GM18909 (cell line): ENCODE measurements around the gene CMC2.

Source experiments
- ATAC-seq: cut with Tn5 transposase; IDR thresholded peaks from one replicate; pipeline ENCODE4 v1.9.1; 2021; ENCODE audit warnings: mild to moderate bottlenecking; ENCODE audit not compliant: unreplicated experiment, poor library complexity

Gene CMC2

DNA sequence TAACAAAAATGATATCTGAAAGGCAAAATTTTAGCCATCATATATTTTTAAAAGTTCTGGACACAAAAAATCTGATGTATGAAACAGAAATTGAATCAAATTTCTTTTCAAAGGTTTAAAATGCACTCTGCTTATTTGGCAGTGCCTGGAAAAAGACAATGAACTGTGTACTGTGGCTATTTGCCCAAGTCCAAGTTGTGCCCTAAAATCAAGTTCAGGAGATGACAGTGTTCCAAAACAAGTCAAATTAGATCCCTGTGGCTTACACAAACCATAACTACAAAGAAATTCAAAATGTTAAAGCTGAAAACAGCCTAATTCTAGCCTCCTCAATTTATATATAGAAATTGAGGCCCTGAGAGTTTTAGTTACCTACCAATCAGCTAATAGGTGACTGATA, 25.6 kb downstream of the CMC2 start:
- ATAC-seq: no peak

- ATAC-seq: no peak
These were observed 29.7 kb downstream of the CMC2 start for GRCh38 chr16:80976946-80977345.

- ATAC-seq: no peak
These were observed 31.9 kb downstream of the CMC2 start for GRCh38 chr16:80974649-80975376.

DNA sequence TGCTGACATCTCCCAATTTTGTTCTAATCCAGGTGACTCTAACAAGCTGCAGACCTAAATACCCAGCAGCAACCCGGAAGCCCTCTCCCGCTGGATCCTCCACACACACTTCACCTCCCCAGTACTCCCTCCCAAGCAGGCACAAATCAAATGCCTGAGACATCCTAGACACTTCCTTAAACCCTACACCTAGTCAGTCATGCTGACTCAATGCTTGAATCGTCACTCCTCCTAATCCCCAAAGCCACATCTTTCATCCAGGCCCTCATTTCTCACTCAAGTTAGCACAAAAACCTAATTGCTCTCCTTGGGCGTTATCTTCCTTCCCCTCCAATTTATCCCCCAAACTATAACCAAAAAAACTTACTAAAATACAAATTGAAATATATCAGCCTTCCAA, 32.7 kb downstream of the CMC2 start:
- ATAC-seq: no peak

- ATAC-seq: no peak
These were observed 34.1 kb downstream of the CMC2 start for GRCh38 chr16:80972611-80973010.

- peak; percentile 74 for ATAC-seq
These were observed 34.9 kb downstream of the CMC2 start for GRCh38 chr16:80971819-80972218.

DNA sequence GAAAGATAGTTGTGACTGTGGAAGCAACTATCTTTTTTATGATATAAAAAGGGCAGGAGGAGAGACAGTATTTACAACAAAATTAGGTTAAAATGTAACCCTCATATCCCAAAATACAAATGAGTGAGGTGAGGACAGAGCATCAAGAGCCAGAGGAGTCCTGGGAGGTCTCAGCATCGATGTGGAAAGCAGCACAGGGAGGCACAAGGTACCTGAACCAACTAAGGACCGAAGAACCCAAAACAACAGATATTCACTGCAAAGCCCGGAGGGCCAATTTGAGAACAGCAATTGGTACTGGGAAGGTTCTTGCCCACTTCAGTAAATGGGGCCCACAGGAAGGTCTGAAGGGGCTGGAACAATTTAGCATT, 37.6 kb downstream of the CMC2 start:
- no peak for ATAC-seq

DNA sequence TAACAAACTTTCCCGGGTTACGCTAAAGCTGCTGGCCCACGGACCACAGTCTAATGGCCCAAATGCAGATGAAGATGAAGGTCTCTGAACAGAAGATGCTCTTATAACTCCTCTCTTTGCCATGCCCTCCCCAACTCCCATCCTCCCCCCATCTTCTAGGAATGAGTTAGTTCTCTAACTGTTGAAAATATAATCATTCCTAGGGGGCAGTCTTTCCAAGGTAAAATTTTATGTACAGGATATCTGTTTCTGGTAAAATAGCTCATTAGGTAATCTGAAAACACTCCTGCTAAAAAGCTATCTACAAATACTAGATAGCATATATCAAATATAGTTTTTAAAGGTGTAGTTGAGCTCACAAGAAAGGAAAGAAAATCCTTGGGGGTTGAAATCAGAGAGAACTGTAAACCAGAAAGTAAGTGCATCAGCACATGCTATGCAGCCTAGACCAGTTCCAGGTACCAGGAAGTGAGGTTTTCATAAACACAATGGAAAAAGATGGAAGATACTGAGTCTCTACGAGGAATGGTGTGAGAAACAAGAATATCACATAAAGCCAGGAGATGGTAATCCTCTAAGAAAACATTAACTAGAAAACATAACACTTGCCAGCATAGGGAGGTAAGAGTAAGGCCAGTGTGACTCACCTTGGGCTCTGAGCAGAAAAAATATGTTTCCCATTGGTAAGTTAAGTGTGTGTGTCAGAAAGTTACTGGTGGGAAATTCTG, 38.1 kb downstream of the CMC2 start:
- ATAC-seq: no peak

DNA sequence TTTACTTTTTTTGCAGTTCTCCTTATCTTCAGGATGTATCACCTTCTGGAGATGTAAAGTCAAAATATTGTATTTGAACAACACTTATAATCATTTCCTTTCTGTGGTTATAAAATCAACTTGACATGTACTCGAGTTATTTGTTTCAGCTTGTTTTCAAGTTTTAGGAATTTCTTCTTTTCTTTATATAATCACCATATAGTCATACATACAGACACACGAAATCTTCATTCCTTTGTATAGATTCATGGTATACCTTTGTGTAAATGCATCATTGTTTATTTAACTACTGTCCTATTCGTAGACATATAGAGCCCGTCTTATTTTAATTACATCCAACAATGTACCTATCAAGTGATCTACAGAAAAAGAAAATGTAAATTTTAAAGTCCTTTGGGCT, 40.1 kb downstream of the CMC2 start:
- no peak for ATAC-seq

DNA sequence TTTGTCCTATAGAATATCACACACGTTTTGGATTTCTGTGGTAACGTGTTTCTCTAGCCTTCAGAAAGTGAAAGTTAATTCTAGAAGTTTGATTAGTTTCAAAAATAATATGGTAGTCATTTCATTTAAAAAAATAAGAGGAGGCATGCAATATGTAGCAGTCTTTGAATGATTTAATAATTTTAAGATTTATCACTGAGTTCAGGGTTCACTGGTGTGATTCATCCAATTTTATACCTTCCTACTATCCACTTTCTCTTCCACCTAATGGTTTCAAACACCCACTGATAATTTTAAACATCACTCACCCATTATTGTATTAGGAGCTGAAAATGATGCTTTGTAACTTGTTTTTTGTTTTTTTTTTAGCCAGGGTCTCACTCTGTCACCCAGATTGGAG, 42.3 kb downstream of the CMC2 start:
- ATAC-seq: no peak

- no peak for ATAC-seq
These were observed 43.8 kb downstream of the CMC2 start for GRCh38 chr16:80962879-80963278.

- ATAC-seq: no peak
These were observed 48.4 kb downstream of the CMC2 start for GRCh38 chr16:80958284-80958683.

GRCh38 chr16:80954985-80955384, 51.7 kb downstream of the CMC2 start:
- no peak for ATAC-seq

DNA sequence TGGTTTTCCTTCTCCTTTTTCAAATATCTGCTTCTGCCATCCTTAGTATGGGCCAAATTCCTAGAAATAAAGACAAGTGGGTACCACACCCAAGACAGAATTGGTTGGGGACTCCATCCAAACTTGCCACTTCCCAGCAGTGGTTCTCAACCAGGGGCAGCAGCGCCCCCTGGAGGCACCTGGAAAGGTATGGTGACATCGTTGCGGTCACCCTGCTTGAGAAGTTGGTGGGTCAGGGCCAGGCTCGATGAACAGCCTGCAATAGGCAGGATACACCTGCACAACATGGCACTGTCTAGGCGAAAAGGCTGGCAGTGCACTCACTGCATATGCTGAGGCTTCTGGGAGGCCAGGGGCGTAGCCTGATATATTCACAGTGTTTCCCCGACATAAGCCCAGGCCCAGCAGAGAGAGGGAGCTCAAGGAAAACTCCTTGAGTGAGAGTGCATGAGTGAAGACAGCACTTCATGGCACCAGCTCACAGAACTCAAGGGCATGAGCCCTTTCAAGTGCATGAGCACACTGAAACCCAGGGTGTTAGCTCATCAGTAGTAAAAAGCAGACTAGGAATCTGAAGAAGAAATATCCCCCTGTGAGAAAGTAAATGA, 57.7 kb downstream of the CMC2 start:
- ATAC-seq: no peak

DNA sequence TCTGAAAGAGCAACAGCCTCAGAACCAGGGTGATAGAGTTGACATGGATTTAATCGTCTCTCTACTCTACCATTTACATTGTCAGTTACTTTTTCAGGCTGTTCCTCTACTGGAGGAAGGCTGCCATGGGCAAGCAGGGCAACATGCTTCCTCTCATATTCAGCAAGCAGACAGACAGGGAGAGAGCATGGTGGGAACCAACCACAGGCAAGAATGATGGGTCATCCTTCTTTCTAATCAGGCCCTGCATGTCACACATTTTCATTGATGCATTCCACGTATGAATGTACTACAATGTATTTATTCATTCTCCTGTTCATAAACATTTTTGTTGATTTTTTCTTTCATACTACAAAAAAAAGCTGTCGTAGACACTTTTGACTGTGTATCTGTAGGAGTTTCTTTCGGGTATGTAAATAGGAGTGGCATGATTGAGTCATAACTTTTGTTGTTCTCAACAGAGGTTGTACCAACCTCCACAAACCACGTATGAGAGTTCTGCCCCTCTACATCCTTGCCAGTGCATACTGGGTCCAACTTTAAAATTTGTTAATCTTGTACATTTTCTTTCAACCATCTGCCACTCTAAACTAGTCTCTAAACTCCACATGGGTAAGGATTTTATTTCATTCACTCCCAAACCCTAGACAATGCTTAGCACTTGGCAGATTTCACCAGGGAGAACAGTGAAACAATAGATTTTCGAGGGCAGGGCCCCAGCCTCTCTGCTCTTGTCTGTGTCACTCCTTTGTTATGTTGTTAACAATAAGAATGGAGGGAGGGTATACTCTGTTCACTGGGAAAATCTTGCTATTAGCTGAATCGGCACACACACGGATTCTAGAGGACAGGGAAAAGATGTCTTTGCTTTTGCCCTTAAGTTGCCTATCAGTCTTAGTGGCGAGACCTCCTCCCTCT, 58.7 kb downstream of the CMC2 start:
- no peak for ATAC-seq

DNA sequence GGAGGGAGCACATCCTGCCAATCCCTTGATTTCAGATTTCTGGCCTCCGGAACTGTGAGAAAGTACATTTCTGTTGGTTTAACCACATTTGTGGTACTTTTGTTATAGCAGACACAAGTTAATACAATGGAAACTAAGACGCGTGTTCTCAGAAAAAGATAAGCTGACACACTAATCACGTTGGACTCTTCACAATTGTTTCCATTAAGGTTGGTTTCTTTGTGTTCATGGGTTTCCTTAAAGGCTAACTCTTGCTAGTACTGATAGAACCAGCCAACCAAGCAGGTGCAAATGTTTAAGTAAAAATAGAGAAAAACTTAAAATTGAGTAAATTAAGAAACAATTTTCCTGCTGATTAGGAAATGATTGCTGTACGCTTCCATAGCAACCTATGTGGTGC, 59.4 kb downstream of the CMC2 start:
- no peak for ATAC-seq

- no peak for ATAC-seq
These were observed 60.2 kb downstream of the CMC2 start for GRCh38 chr16:80946481-80946880.

DNA sequence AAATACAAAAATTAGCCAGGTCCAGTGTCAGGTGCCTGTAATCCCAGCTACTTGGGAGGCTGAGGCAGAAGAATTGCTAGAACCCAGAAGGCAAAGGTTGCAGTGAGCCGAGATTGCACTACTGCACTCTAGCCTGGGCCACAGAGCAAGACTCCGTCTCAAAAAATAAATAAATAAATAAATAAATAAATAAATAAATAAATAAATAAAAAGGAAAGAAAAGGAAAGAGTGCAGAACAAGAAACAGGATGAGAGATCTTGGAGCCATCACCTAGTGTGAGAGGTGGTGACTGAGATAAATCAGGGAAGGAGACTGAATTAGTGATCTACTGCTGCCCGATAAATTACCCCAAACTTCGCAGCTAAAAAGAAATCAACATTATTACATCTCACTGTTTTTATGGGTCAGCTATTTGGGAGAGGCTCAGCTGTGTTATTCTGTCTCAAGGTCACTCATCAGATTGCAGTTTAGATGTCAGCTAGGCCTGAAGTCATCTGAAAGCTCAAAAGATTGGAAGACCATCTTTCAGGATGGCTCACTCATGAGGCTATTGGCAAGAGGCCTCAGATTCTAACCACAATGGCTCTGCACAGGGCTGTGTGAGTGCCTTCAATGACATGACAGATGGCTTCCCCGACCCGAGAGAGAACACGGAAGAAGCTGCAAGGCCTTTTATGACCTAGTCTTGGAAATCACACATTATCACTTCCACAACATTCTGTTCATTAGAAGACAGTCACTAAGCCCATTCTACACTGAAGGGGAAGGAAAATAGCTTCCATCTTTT, 66.4 kb downstream of the CMC2 start:
- no peak for ATAC-seq

GRCh38 chr16:80938879-80939260, 67.8 kb downstream of the CMC2 start:
- ATAC-seq: no peak
